Stimulated activated CD4-positive, alpha-beta T cell treated with anti-CD3 and anti-CD28 coated beads, Interleukin-2, amount 100 ng/mL, for 4 hours (primary cell): Measurements from ENCODE around the gene CBX3.
"Not testable (repeated sequence)": the region's sequence is repeated elsewhere in the genome, so short reads cannot be mapped to it uniquely, and the experiment has no call there.

ENCODE experiments used
- DNase-seq: peaks from one replicate; pipeline ENCODE4 v3.0.0-alpha.2; 2020; ENCODE audit warnings: low read depth

CBX3 gene

DNA sequence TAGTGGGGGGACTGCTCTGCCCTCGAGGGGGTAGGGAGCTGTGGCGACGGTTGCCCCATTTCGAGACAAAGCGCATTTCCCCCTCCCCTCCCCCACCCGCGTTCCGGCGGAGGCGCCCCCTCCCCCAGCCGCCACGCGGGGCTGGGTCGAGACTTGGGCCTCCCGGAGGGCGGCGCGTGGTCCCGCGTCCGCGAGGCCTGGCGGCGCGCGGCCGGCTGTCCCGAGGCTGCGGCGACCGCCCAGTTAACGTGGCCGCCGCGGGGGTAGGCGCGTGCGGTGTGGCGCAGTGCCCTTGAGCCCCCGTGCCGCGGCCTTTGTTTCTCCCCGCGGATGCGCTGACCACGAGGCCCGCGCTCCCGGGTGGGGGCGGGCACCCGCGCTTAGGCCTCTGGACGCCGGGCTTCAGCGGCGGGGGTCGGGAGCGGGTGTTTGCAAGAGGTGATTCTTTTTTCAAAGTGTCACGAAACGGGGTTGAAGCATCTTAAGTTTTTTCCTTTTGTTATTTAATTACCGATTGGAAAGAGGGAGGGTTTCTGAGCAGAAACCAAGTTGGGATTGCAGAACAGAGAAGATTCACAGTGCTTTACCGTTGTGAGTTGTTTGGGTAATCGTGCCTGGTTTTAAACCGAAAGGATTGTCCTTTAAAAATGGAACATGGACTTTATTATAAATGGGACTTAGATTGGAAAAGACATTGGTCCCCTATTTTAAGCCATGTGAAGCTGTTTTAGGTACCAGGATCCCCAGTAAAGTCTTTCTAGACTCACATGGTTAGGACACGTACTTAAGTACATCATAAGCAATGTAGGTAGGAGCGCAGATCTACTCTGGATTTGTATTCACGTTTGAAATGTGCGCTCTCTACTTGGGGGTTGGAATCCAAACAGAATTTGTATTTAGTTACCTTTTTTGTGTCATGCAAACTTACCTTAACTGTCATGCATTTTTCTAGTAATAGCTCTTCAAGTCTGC, 760 bp downstream of the CBX3 start:
- DNase-seq = peak; percentile 56

DNA sequence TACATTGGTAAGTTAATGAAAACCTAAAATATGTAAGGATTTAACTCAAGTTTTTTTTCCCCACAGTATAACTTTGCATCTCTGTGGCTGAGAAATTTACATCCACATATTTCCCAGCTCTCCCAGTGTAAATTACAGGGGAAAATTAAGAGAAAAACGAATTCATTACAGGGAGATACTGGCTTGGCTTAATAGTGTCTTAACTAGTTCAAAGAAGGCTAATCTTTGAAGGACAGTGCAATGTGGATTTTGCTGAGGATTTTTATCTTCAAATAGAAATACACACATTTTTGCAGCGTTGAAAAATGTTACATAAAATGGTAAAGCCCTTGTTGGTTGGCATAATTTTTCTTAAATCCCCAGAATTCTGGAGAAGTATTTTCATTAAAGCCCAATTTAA, 1.5 kb downstream of the CBX3 start:
- DNase-seq = no peak

- DNase-seq = no peak
Measured at GRCh38 chr7:26208040-26208439, 6.5 kb downstream of the CBX3 start.

DNA sequence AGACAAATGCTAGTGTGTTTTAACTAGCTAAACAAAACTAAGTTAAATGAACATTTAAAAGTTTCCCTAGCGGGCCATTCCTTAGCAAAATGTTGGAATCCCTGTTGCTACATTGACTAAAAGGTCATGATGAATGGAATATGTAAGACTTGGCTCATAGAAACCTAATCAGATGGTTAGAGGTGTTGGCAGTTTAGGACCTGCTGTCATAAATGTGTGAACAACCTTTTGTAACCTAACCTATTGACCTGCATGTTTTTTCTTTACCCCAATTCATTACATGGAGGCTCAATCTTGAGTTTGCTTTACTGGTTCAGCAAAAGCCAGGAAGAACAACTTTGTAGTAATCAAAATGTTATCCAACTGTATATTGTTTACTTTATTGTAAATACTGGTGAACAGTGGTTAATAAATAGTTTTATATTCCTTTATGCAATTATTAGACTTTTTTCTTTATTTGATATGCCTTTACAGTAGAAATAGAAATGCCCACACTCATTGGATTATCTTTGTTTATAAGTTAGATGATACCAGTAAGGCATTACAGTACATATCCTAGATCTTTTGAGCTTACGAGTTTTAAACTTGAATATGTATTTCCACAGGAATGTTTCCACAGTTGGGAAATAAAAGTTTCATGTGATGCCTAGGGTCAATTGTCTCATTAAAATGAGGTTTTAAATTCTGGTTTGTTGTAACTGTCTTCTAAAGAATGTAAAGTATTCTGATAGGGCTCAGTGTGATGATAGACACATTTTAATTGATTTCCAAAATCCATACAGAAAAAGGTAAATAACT, 11.6 kb downstream of the CBX3 start:
- no peak for DNase-seq

DNA sequence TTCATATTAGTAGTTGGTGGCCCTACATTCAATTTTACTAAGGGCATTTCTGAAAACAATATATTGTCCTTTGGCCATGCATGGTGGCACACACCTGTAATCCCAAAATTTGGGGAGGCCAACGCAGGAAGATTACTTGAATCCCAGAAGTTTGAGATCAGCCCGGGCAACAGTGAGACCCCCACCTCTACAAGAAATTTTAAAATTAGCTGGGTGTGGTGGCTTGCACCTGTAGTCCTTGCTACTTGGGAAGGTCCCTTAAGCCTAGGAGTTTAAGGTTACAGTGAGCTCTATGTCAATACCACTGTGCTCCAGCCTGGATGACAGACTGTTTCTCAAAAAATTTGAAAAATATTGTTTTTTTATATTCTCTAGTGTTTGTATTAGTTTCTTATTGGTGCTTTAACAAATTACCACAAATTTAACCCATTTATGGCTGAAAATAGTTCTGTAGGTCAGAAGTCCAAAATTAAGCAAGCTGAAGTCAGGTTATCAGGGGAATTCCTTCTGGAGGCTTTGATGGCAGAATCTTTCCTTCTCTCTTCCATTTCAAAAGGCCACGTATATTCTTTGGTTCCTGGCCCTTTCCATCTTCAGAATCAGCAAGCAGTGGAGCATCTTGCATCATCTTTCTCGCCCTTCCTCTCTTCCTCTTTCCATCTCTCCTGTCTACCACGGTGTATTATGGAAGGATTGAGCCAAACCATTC, 12.4 kb downstream of the CBX3 start:
- DNase-seq = no peak

- DNase-seq = no peak
Measured at GRCh38 chr7:26216049-26216448, 14.5 kb downstream of the CBX3 start.

GRCh38 chr7:26224359-26224758, 22.8 kb downstream of the CBX3 start:
- no peak for DNase-seq

GRCh38 chr7:26227987-26228386, 26.4 kb downstream of the CBX3 start:
- DNase-seq = no peak

GRCh38 chr7:26233902-26234511, 32.5 kb downstream of the CBX3 start:
- no peak for DNase-seq

GRCh38 chr7:26237035-26237807, 35.7 kb downstream of the CBX3 start:
- no peak for DNase-seq

DNA sequence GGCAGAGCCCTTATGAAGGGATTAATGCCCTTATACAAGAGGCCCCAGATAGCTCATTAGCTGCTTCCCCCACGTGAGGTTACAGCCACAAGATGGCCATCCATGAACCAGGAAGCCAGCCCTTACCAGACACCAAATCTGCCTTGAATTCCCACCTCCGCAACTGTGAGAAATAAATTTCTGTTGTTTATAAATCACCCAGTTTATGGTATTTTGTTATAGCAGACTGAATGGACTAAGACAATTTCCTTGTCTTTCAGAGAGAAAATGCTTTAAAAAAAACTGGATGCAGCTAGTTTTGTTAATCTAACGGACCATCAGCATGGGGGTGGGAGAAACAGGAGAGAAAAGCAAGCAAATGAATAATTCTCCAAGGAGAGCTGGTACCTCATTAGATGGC, 36.5 kb downstream of the CBX3 start:
- no peak for DNase-seq

DNA sequence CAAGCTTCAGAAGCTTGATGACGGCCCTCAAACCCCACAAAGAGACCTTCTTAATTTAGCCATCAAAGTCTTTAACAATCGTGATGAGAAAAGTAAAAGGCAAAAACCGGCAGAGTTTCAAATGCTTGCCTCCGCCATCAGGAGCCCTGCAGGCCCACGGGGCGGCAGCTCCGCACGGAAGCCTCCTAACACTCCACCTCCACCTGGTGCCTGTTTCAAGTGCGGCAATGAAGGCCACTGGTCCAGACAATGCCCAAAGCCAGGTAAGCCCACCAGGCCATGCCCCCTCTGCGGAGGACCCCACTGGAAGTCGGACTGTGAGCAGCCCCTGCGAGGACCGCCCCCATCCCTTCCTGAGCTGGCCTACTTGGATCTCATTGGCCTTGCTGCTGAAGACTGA, 43.6 kb downstream of the CBX3 start:
- no peak for DNase-seq

DNA sequence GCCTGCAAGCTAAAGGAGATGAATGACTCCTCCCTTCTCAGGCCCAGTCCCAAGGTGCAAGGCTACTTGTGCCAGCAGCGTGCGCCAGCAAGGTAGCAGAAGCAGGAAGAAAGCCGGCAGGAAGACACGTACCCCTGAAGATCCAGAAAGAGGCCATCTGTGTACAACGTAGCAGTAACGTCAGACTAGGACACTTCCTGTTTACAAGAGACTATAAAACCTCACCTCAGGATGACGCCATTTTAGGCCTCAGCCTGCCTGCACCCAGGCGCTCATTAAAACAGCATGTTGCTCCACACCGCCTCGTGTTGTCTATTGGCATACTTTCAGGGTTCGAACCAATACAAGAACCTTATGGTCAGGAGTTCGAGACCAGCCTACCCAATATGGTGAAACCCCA, 48.7 kb downstream of the CBX3 start:
- no peak for DNase-seq

DNA sequence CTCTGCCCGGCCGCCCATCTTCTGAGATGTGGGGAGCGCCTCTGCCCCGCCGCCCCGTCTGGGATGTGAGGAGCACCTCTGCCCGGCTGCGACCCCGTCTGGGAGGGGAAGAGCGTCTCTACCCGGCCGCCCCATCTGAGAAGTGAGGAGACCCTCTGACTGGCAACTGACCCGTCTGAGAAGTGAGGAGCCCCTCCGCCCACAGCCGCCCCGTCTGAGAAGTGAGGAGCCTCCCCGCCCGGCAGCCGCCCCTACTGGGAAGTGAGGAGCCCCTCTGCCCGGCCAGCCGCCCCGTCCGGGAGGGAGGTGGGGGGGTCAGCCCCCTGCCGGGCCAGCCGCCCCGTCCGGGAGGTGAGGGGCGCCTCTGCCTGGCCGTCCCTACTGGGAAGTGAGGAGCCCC, 60.3 kb downstream of the CBX3 start:
- not testable (repeated sequence) for DNase-seq
